VCaP (cell line): ENCODE data around the gene SIT1.

ENCODE experiments used
- H3K27ac ChIP-seq: fragments of 450-650 bp; 2 replicates; pipeline ENCODE4 v1.5.1; 2017
- CTCF ChIP-seq: fragments of 450-650 bp; conservative IDR thresholded peaks from 2 replicates; pipeline ENCODE4 v1.5.1; 2017; ENCODE audit warnings: mild to moderate bottlenecking, moderate library complexity

The SIT1 gene

GRCh38 chr9:35664531-35665470 lies 14.1 kb upstream of the SIT1 start, which contains the start of gene ARHGEF39:
Gene ARHGEF39 (minus strand): TSS chr9:35665195. CDS start chr9:35665169, 26 bp downstream.
- TF ChIP-seq CTCF, result peak; percentile 66
- H3K27ac ChIP-seq, result peak within 1 kb of the TSS; percentile 81

GRCh38 chr9:35662437-35662836 lies 11.7 kb upstream of the SIT1 start:
- H3K27ac ChIP-seq, result no peak overlapping the region
- no peak for TF ChIP-seq CTCF

- no peak overlapping the region for H3K27ac ChIP-seq
- TF ChIP-seq CTCF, result no peak
Observed at GRCh38 chr9:35661756-35662350, 11.1 kb upstream of the SIT1 start.

GRCh38 chr9:35660966-35661415 lies 10.3 kb upstream of the SIT1 start:
- no peak overlapping the region for H3K27ac ChIP-seq
- TF ChIP-seq CTCF, result peak; percentile 46

- no peak for TF ChIP-seq CTCF
- peak overlapping the region; percentile 97 for H3K27ac ChIP-seq
Observed at GRCh38 chr9:35659340-35659739, 8.6 kb upstream of the SIT1 start.

GRCh38 chr9:35658968-35659220 lies 8.2 kb upstream of the SIT1 start:
- TF ChIP-seq CTCF, result no peak

GRCh38 chr9:35658137-35658967 lies 7.6 kb upstream of the SIT1 start, which contains the start of gene CCDC107:
Gene CCDC107 (plus strand): TSS chr9:35658292. CDS start chr9:35658380, 88 bp downstream.
- peak; percentile 79 for TF ChIP-seq CTCF
- peak within 1 kb of the TSS; percentile 97 for H3K27ac ChIP-seq

More at GRCh38 chr9:35658968-35659220, 8.2 kb upstream of the SIT1 start:
- H3K27ac ChIP-seq, result peak overlapping the region; percentile 97
